K562 (cell line): ENCODE measurements around the gene PPM1G. TPM values are rescaled to one million over a fixed set of nuclear protein-coding genes. Genes with fewer than 3 reads are reported as not detected.
A peak's percentile ranks its signal among the peaks of the same experiment; 100 is the strongest.

Source experiments
- ATAC-seq: fragments of 200-7000 bp; cut with Tn5 transposase; 3 replicates; pipeline ENCODE4 v1.9.1; 2020; ENCODE audit warnings: moderate library complexity
- BruUV-seq: library from RNA; stranded (reverse); fragments of 400-500 nt; replicated peaks from 2 replicates; lab custom pipeline; 2021; lab: Mats Ljungman, UMichigan
- CTCF ChIA-PET: fragments of 300-600 bp; formaldehyde crosslinking; extraction: SDS; loops from one replicate; lab custom pipeline; 2021; ENCODE audit warnings: low intra/inter-chr PET ratio; lab: Yijun Ruan, JAX
- POLR2A ChIA-PET: fragments of 300-600, 350-650 bp; sonication (Branson Sonifier 250); formaldehyde crosslinking; extraction: SDS; loops from one replicate; lab custom pipeline; 2021; ENCODE audit warnings: antibody characterized with exemption, inconsistent platforms; lab: Yijun Ruan, JAX
- DNase-seq, 4 experiments: peaks; one replicate each; pipeline versions ENCODE4 v3.0.0 to v3.0.0-alpha.2; 2011 to 2018; ENCODE audit warnings: low spot score in 3 of 4, mixed read lengths in 3 of 4; ENCODE audit errors: extremely low read depth in 1 of 4
- FAIRE-seq: peaks from 2 replicates; lab custom pipeline; 2011; peaks lifted over from hg19 to GRCh38; lab: Jason Lieb, UNC
- H2AFZ ChIP-seq: 2 replicates; pipeline ENCODE4 v1.6.0; 2011; ENCODE audit warnings: low read depth, low read length, control low read depth, inconsistent platforms
- H3K27ac ChIP-seq: fragments of 200-600 bp; 3 replicates; pipeline ENCODE4 v1.8.0; 2011; ENCODE audit warnings: low read depth, mild to moderate bottlenecking, control low read depth, inconsistent platforms, low read length, moderate library complexity, mixed read lengths; ENCODE audit errors: extremely low read depth
- H3K27me3 ChIP-seq, 2 experiments: fragments of 300-600 bp in 1 of 2; 2 replicates in 1 of 2; 3 replicates in 1 of 2; pipeline versions ENCODE4 v1.6.0 to v1.8.0; 2011; ENCODE audit warnings: inconsistent platforms in 2 of 2, low read length in 2 of 2, mild to moderate bottlenecking in 1 of 2, mixed read lengths in 1 of 2, moderate library complexity in 1 of 2; ENCODE audit not compliant: control insufficient read depth in 2 of 2, insufficient read depth in 2 of 2
- H3K36me3 ChIP-seq: fragments of 300-600 bp; 3 replicates; pipeline ENCODE4 v1.8.0; 2011; ENCODE audit warnings: mild to moderate bottlenecking, low read length, inconsistent platforms; ENCODE audit not compliant: control insufficient read depth, insufficient read depth
- H3K4me1 ChIP-seq, 2 experiments: fragments of 200-600 bp in 1 of 2; replicated peaks in 1 of 2; 2 replicates in 1 of 2; 3 replicates in 1 of 2; pipeline versions ENCODE4 v1.5.1 to v1.8.0; 2011; ENCODE audit warnings: inconsistent platforms in 2 of 2, low read length in 2 of 2, mild to moderate bottlenecking in 1 of 2, mixed read lengths in 1 of 2, moderate library complexity in 1 of 2; ENCODE audit not compliant: control insufficient read depth in 2 of 2, insufficient read depth in 2 of 2
- H3K4me2 ChIP-seq: 2 replicates; pipeline ENCODE4 v1.6.1; 2011; ENCODE audit warnings: low read length, control low read depth, inconsistent platforms, mixed read lengths; ENCODE audit not compliant: insufficient read depth
- H3K4me3 ChIP-seq: fragments of 200-600 bp; sonication (generic), shearing (Covaris generic); 2 replicates; pipeline ENCODE4 v1.5.1; 2016; ENCODE audit warnings: control low read depth, inconsistent platforms
- H3K79me2 ChIP-seq: fragments of 200-600 bp; 3 replicates; pipeline ENCODE4 v1.8.0; 2011; ENCODE audit warnings: low read length, inconsistent platforms; ENCODE audit not compliant: control insufficient read depth, insufficient read depth
- H3K9ac ChIP-seq, 2 experiments: 2 replicates each; pipeline versions ENCODE4 v1.6.0 to v1.6.1; 2011; ENCODE audit warnings: low read depth in 2 of 2, low read length in 2 of 2, control low read depth in 1 of 2, inconsistent platforms in 1 of 2, mild to moderate bottlenecking in 1 of 2, mixed read lengths in 1 of 2; ENCODE audit not compliant: insufficient read depth in 1 of 2
- H3K9me1 ChIP-seq: one replicate; pipeline ENCODE4 v1.6.0; 2011; ENCODE audit warnings: inconsistent platforms, mild to moderate bottlenecking, low read length, moderate library complexity; ENCODE audit not compliant: control insufficient read depth, insufficient read depth
- H3K9me3 ChIP-seq: replicated peaks from 2 replicates; pipeline ENCODE4 v1.5.1; 2011; ENCODE audit warnings: low read depth, low read length, inconsistent platforms; ENCODE audit not compliant: control insufficient read depth, insufficient read depth
- H4K20me1 ChIP-seq: replicated peaks from 2 replicates; pipeline ENCODE4 v1.6.1; 2011; ENCODE audit warnings: low read length, inconsistent platforms, mixed read lengths; ENCODE audit not compliant: control insufficient read depth, insufficient read depth
- E2F6 ChIP-seq, 2 experiments: IDR thresholded peaks; 2 replicates each; pipeline ENCODE4 v1.6.1; 2011; ENCODE audit warnings: borderline replicate concordance in 1 of 2, control low read depth in 1 of 2, low read depth in 1 of 2, low read length in 1 of 2, mild to moderate bottlenecking in 1 of 2, mixed read lengths in 1 of 2, moderate library complexity in 1 of 2; ENCODE audit not compliant: insufficient read depth in 1 of 2, insufficient read length in 1 of 2, poor library complexity in 1 of 2, severe bottlenecking in 1 of 2; ENCODE audit errors: extremely low read depth in 1 of 2
- HDAC8 ChIP-seq: fragments of 450-650 bp; IDR thresholded peaks from 2 replicates; pipeline ENCODE4 v1.6.1; 2016; ENCODE audit warnings: mild to moderate bottlenecking, missing genetic modification characterization, moderate library complexity, missing compliant biosample characterization
- HEY1 ChIP-seq: fragments of 250-450 bp; sonication (Bioruptor Pico); IDR thresholded peaks from 2 replicates; pipeline ENCODE4 v1.5.0; 2020; ENCODE audit warnings: mild to moderate bottlenecking, moderate library complexity, borderline replicate concordance
- HMG20A ChIP-seq: fragments of 450-650 bp; formaldehyde crosslinking; conservative IDR thresholded peaks from 2 replicates; pipeline ENCODE4 v1.4.0; 2020; ENCODE audit warnings: mild to moderate bottlenecking, mixed read lengths
- NUFIP1 ChIP-seq: fragments of 450-650 bp; IDR thresholded peaks from 2 replicates; pipeline ENCODE4 v1.6.1; 2018; ENCODE audit not compliant: partially characterized antibody
- RFX1 ChIP-seq: fragments of 450-650 bp; IDR thresholded peaks from 2 replicates; pipeline ENCODE4 v1.6.1; 2016; ENCODE audit warnings: mild to moderate bottlenecking, moderate library complexity
- RUNX1 ChIP-seq: sonication (generic); IDR thresholded peaks from 2 replicates; pipeline ENCODE4 v1.6.1; 2016; ENCODE audit warnings: antibody characterized with exemption, low read depth
- TCF7 ChIP-seq: sonication (generic); IDR thresholded peaks from 2 replicates; pipeline ENCODE4 v1.6.1; 2016; ENCODE audit warnings: antibody characterized with exemption, borderline replicate concordance
- YY1 ChIP-seq, 3 experiments: IDR thresholded peaks; 2 replicates each; pipeline ENCODE4 v1.6.1; 2011; ENCODE audit warnings: low read length in 2 of 3, mild to moderate bottlenecking in 2 of 3, moderate library complexity in 2 of 3, borderline replicate concordance in 1 of 3, control low read depth in 1 of 3, low read depth in 1 of 3; ENCODE audit not compliant: insufficient read depth in 3 of 3, insufficient replicate concordance in 2 of 3, control insufficient read depth in 1 of 3, insufficient read length in 1 of 3; ENCODE audit errors: extremely low read depth in 1 of 3
- ZNF347 ChIP-seq: fragments of 450-650 bp; formaldehyde crosslinking; IDR thresholded peaks from 2 replicates; pipeline ENCODE4 v1.4.0; 2020; ENCODE audit warnings: low read depth, mild to moderate bottlenecking, moderate library complexity
- WGBS: fragments of 100-300 bp; shearing (Covaris generic); methylation state at CpG from one replicate; pipeline ENCODE4 v1.1.6; 2016; ENCODE audit warnings: low coverage, mixed read lengths; ENCODE audit not compliant: insufficient coverage; ENCODE audit errors: missing lambda C conversion rate; 5-methylcytosine and 5-hydroxymethylcytosine counted together
- in situ Hi-C: fragments of 300-500 bp; cut with MboI; formaldehyde crosslinking; loops from 4 replicates; pipeline ENCODE4 v1.15.0; 2018; ENCODE audit warnings: inconsistent platforms, mixed read lengths
- intact Hi-C: fragments of 100-400 bp; cut with micrococcal nuclease; formaldehyde crosslinking; loops from 2 replicates; pipeline ENCODE4 v1.14.2; 2022
- polyA plus RNA-seq, 8 experiments: library from polyadenylated mRNA; depleted of rRNA in 4 of 8; stranded (reverse) in 5 of 8; unstranded in 3 of 8; fragments of >200 nt; fragmentation: Nextera tagmentation in 2 of 8; fragmentation: Illumina TruSeq in 1 of 8; extraction: Ambion mirVana in 2 of 8; extraction: Trizol in 1 of 8; gene quantifications; 2 replicates each; pipeline versions ENCODE4 v1.2.1 to v1.2.3, GENCODE V29; 2011 to 2014; ENCODE audit warnings: inconsistent platforms in 1 of 8, missing spikeins in 1 of 8
- total RNA-seq, 7 experiments: library from RNA; depleted of rRNA in 6 of 7; stranded (reverse); fragments of >200 nt in 6 of 7; fragmentation: Illumina TruSeq in 2 of 7; extraction: Trizol in 2 of 7; gene quantifications; 2 replicates each; pipeline versions ENCODE4 v1.2.1 to v1.2.3, GENCODE V29; 2011 to 2021; ENCODE audit warnings: low replicate concordance in 1 of 7
- TF ChIP-seq, protein P1 (sequence below): sonication (generic); formaldehyde crosslinking; IDR thresholded peaks from 2 replicates; pipeline ENCODE4 v1.8.1; 2023; ENCODE audit warnings: missing genetic modification reagents, mild to moderate bottlenecking, borderline replicate concordance
- TF ChIP-seq, protein P2 (sequence below): sonication (generic); IDR thresholded peaks from 2 replicates; pipeline ENCODE4 v1.6.1; 2016

The PPM1G gene
- total and polyA plus RNA-seq, 9 of the 15 experiments (the other 6 are each of a cell fraction or from before 2014, with no cell fraction given) = 61.7 to 230 (median 153) TPM

- H3K9me3 ChIP-seq = no peaks in the 10 kb centered on the region
- H3K9ac ChIP-seq = peak overlapping the region; percentile 94 to 97
- in situ Hi-C loops (no loop called here), intact Hi-C loops (loop anchor here (1.0 kb wide), 2 partner anchors 14 to 33 kb away; partner anchors contain the start of genes EIF2B4, MPV17 and SNX17)
- no TSS peak for BruUV-seq
- FAIRE-seq = no peak
- peaks cover 76% of the 10 kb centered on the region for H3K79me2 ChIP-seq
- CTCF ChIA-PET = interaction anchor here (0.6 to 0.7 kb wide), 2 partner anchors 22 to 32 kb away, joined by 3 to 4 read pairs; no protein-coding TSS in a partner anchor
- 0% methylated on average over 12 of the region's 12 CpGs for WGBS
- H4K20me1 ChIP-seq = no peaks in the 10 kb centered on the region
- H2AFZ ChIP-seq = peak overlapping the region; percentile 93
- ATAC-seq = peak; percentile 65
- POLR2A ChIA-PET = interaction anchor here (0.6 to 2.7 kb wide), 11 partner anchors 11 to 241 kb away, joined by 3 to 39 read pairs (median 4); partner anchors contain the start of genes EIF2B4, MPV17 and ZNF513
- peaks cover 12 to 19% of the 10 kb centered on the region in 2 experiments; a peak in 4 of 5 replicates for H3K4me1 ChIP-seq
- H3K36me3 ChIP-seq = peaks cover 9% of the 10 kb centered on the region; the same call in 2 of the 3 replicates
- H3K9me1 ChIP-seq = no peaks in the 10 kb centered on the region
- H3K4me2 ChIP-seq = peak overlapping the region; percentile 97
- H3K4me3 ChIP-seq = peak overlapping the region; percentile 77
- no peaks in the 10 kb centered on the region for H3K27me3 ChIP-seq
- peak in 2 of 4 experiments; percentile 64 to 86 for DNase-seq
- peak overlapping the region; percentile 98 for H3K27ac ChIP-seq
- TF ChIP-seq RFX1 (peak; percentile 37; the same call in 1 of the 2 replicates), TCF7 (no peak), HEY1 (CRISPR knock-in tag) (no peak), YY1 (IDR thresholded peaks at IDR 0.05; ENCODE audit: borderline replicate concordance in 1 of 3, control insufficient read depth in 1 of 3, extremely low read depth in 1 of 3, insufficient read depth in 3 of 3, insufficient read length in 1 of 3, insufficient replicate concordance in 2 of 3, low read depth in 1 of 3, low read length in 2 of 3) (peak in 2 of 3 experiments; percentile 13 to 68), HMG20A (CRISPR knock-in tag) (no peak), NUFIP1 (peak; percentile 29), E2F6 (IDR thresholded peaks at IDR 0.05; ENCODE audit: borderline replicate concordance in 1 of 2, extremely low read depth in 1 of 2, insufficient read depth in 1 of 2, insufficient read length in 1 of 2, low read depth in 1 of 2, low read length in 1 of 2, poor library complexity in 1 of 2, severe bottlenecking in 1 of 2) (peak in 1 of 2 experiments; percentile 15), RUNX1 (0 out of 2 replicates have a peak, but pooled peaks have one; percentile 28), ZNF347 (CRISPR knock-in tag) (no peak), HDAC8 (tag) (0 out of 2 replicates have a peak, but pooled peaks have one; percentile 14)
- TF ChIP-seq, protein P1, sequence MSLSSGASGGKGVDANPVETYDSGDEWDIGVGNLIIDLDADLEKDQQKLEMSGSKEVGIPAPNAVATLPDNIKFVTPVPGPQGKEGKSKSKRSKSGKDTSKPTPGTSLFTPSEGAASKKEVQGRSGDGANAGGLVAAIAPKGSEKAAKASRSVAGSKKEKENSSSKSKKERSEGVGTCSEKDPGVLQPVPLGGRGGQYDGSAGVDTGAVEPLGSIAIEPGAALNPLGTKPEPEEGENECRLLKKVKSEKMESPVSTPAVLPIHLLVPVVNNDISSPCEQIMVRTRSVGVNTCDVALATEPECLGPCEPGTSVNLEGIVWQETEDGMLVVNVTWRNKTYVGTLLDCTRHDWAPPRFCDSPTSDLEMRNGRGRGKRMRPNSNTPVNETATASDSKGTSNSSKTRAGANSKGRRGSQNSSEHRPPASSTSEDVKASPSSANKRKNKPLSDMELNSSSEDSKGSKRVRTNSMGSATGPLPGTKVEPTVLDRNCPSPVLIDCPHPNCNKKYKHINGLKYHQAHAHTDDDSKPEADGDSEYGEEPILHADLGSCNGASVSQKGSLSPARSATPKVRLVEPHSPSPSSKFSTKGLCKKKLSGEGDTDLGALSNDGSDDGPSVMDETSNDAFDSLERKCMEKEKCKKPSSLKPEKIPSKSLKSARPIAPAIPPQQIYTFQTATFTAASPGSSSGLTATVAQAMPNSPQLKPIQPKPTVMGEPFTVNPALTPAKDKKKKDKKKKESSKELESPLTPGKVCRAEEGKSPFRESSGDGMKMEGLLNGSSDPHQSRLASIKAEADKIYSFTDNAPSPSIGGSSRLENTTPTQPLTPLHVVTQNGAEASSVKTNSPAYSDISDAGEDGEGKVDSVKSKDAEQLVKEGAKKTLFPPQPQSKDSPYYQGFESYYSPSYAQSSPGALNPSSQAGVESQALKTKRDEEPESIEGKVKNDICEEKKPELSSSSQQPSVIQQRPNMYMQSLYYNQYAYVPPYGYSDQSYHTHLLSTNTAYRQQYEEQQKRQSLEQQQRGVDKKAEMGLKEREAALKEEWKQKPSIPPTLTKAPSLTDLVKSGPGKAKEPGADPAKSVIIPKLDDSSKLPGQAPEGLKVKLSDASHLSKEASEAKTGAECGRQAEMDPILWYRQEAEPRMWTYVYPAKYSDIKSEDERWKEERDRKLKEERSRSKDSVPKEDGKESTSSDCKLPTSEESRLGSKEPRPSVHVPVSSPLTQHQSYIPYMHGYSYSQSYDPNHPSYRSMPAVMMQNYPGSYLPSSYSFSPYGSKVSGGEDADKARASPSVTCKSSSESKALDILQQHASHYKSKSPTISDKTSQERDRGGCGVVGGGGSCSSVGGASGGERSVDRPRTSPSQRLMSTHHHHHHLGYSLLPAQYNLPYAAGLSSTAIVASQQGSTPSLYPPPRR = 0 out of 2 replicates have a peak, but pooled peaks have one; percentile 7
- TF ChIP-seq, protein P2, sequence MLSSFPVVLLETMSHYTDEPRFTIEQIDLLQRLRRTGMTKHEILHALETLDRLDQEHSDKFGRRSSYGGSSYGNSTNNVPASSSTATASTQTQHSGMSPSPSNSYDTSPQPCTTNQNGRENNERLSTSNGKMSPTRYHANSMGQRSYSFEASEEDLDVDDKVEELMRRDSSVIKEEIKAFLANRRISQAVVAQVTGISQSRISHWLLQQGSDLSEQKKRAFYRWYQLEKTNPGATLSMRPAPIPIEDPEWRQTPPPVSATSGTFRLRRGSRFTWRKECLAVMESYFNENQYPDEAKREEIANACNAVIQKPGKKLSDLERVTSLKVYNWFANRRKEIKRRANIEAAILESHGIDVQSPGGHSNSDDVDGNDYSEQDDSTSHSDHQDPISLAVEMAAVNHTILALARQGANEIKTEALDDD = peak; percentile 92
These were observed 53.4 kb downstream of the PPM1G start for GRCh38 chr2:27356056-27356381.
